Adrenal gland (tissue), 12 donors: ENCODE data around the gene P3H3. TPM values are rescaled to one million over a fixed set of nuclear protein-coding genes. Genes with fewer than 3 reads are reported as not detected.

Experiments used
- DNase-seq, 7 donors: peaks; one replicate each; pipeline ENCODE4 v3.0.0-alpha.2; 2019 to 2020
- H3K27ac ChIP-seq, 5 donors: fragments of 200-600 bp; sonication (generic) in 4 of 5; 1 replicate in 3 of 5; 2 replicates in 2 of 5; pipeline versions ENCODE4 v1.5.1 to v1.8.0; 2016 to 2020; ENCODE audit warnings: mild to moderate bottlenecking in 1 of 5
- H3K27me3 ChIP-seq: fragments of 200-600 bp; 2 replicates; pipeline ENCODE4 v1.8.0; 2021
- H3K36me3 ChIP-seq, 2 donors: fragments of 200-600 bp; replicated peaks in 1 of 2; 1 replicate in 1 of 2; 2 replicates in 1 of 2; pipeline versions ENCODE4 v1.5.1 to v1.8.0; 2018 to 2022
- H3K4me1 ChIP-seq, 2 donors: fragments of 200-600 bp; replicated peaks in 1 of 2; 1 replicate in 1 of 2; 2 replicates in 1 of 2; pipeline versions ENCODE4 v1.5.1 to v1.8.0; 2018 to 2021
- H3K4me3 ChIP-seq, 4 donors: fragments of 200-600 bp; sonication (generic) in 3 of 4; one replicate each; pipeline ENCODE4 v1.5.1; 2016 to 2018
- H3K9me3 ChIP-seq, 3 donors: fragments of 200-600 bp; sonication (generic) in 1 of 3; replicated peaks in 1 of 3; 1 replicate in 2 of 3; 2 replicates in 1 of 3; pipeline versions ENCODE4 v1.5.1 to v1.8.0; 2016 to 2021
- CTCF ChIP-seq, 6 experiments: fragments of 450-650 bp in 4 of 6; fragments of 200-600 bp in 2 of 6; sonication (generic) in 1 of 6; IDR thresholded peaks; 1 replicate in 5 of 6; 2 replicates in 1 of 6; pipeline versions ENCODE4 v1.5.1 to v1.8.0; 2016 to 2021; ENCODE audit warnings: antibody characterized with exemption in 6 of 6, mild to moderate bottlenecking in 2 of 6, moderate library complexity in 1 of 6
- POLR2A ChIP-seq, 2 donors: fragments of 450-650 bp; IDR thresholded peaks; one replicate each; pipeline ENCODE4 v1.6.1; 2017; ENCODE audit warnings: antibody characterized with exemption in 2 of 2, mild to moderate bottlenecking in 2 of 2, moderate library complexity in 1 of 2
- WGBS, 4 donors: extraction: QIAGEN DNeasy Blood & Tissue Kit in 2 of 4; methylation state at CpG; one replicate each; pipeline versions ENCODE4 v1.1.5 to v1.1.7; 2013 to 2017; 5-methylcytosine and 5-hydroxymethylcytosine counted together
- intact Hi-C, 2 donors: fragments of 100-400 bp; cut with DNase I; formaldehyde crosslinking; loops; one replicate each; pipeline versions ENCODE4 v1.14.1 to v1.15.0; 2022 to 2023
- polyA plus RNA-seq, 3 donors: library from polyadenylated mRNA; stranded (reverse); fragments of 200-250 nt in 2 of 3; fragments of 350-450 nt in 1 of 3; fragmentation: Illumina TruSeq in 1 of 3; extraction: RNeasy Lipid Tissue Mini Kit (QIAGEN cat#74804) in 1 of 3; gene quantifications; one replicate each; pipeline ENCODE4 v1.2.3, GENCODE V29; 2013 to 2014
- total RNA-seq, 9 donors: library from RNA; depleted of rRNA in 4 of 9; stranded (reverse); fragments of >200 nt in 4 of 9; fragments of 120-200 nt in 1 of 9; fragmentation: NEBNext Ultra II Directional in 1 of 9; extraction: Animal tissue kit (Norgen Biotek cat#: 25700) in 1 of 9; gene quantifications; one replicate each; pipeline versions ENCODE4 v1.1.0 to v1.2.4, GENCODE V29; 2013 to 2023
- donor health status: healthy with polysubstance abuse.
- donor health status: Bipolar disorder and iron deficiency.
- donor health status: DM: yes; HTN: yes; CAD: no.
- donor health status: DM: no; HTN: no; CAD: no.
- donor health status: DM: no; HTN: no; CAD: no.
- donor health status: DM: yes; HTN: yes; CAD: no.

The P3H3 gene
- total and polyA plus RNA-seq, 12 donors, result 2.6 to 58.1 (median 15.8) TPM

GRCh38 chr12:6788972-6789924 lies 39.0 kb upstream of the P3H3 start, which contains the start of gene CD4:
Gene CD4, plus strand, starts transcription at chr12:6789528. Its CDS starts 10,611 bp downstream, at chr12:6800139.
- H3K36me3 ChIP-seq, result no peaks in the 10 kb centered on the region
- intact Hi-C loops, result no loop called here
- no peaks in the 10 kb centered on the region for H3K4me1 ChIP-seq
- TF ChIP-seq POLR2A (IDR thresholded peaks at IDR 0.05) (peak; percentile 22 to 31), CTCF (IDR thresholded peaks at IDR 0.05) (no peak)
- 60 to 73% (median 69%) methylated on average over 15 to 18 of the region's 18 CpGs for WGBS, 4 donors
- H3K9me3 ChIP-seq, result no peaks in the 10 kb centered on the region
- peaks cover 12% of the 10 kb centered on the region for H3K27me3 ChIP-seq
- H3K4me3 ChIP-seq, result peak within 1 kb of the TSS in 1 of 4 donors; percentile 17
- H3K27ac ChIP-seq, result peak within 1 kb of the TSS in 4 of 5 donors; percentile 14 to 82 (median 51)
- peak in 6 of 7 donors; percentile 41 to 78 (median 65) for DNase-seq

GRCh38 chr12:6790496-6791150 lies 37.6 kb upstream of the P3H3 start:
- peak overlapping the region in 2 of 5 donors; percentile 34 to 65 for H3K27ac ChIP-seq
- peak overlapping the region in 1 of 4 donors; percentile 29 for H3K4me3 ChIP-seq
- no peaks in the 10 kb centered on the region for H3K9me3 ChIP-seq
- H3K4me1 ChIP-seq, result no peaks in the 10 kb centered on the region
- WGBS, 4 donors, result 74 to 77% (median 76%) methylated on average over 8 to 12 of the region's 12 CpGs
- intact Hi-C loops, result no loop called here
- TF ChIP-seq POLR2A (IDR thresholded peaks at IDR 0.05) (no peak), CTCF (IDR thresholded peaks at IDR 0.05) (no peak)
- DNase-seq, result no peak
- peaks cover 9% of the 10 kb centered on the region for H3K27me3 ChIP-seq
- H3K36me3 ChIP-seq, result no peaks in the 10 kb centered on the region

- H3K9me3 ChIP-seq, result no peaks in the 10 kb centered on the region
- TF ChIP-seq CTCF (IDR thresholded peaks at IDR 0.05) (no peak), POLR2A (IDR thresholded peaks at IDR 0.05) (no peak)
- no peak for DNase-seq
- H3K4me3 ChIP-seq, result peak overlapping the region in 1 of 4 donors; percentile 29
- intact Hi-C loops, result no loop called here
- H3K27me3 ChIP-seq, result peaks cover 13% of the 10 kb centered on the region
- H3K27ac ChIP-seq, result peak overlapping the region in 1 of 5 donors; percentile 65
- 69 to 89% (median 79%) methylated on average over 12 to 13 of the region's 13 CpGs for WGBS, 4 donors
- H3K36me3 ChIP-seq, result no peaks in the 10 kb centered on the region
- no peaks in the 10 kb centered on the region for H3K4me1 ChIP-seq
These were observed 36.2 kb upstream of the P3H3 start for GRCh38 chr12:6791931-6792520.
